ENCODE measurements around the gene GPR119. TPM values are rescaled to one million over a fixed set of nuclear protein-coding genes. Genes with fewer than 3 reads are reported as not detected.

GPR119 gene
- total and polyA plus RNA-seq, 3 donors from 2014 or later = 0.50 to 0.55 TPM; not detected in 1

GRCh38 chrX:130336531-130336930, 48.9 kb downstream of the GPR119 start:
- Histone ChIP-seq H3K27ac (no peak overlapping the region), H3K4me1 (no peaks in the 10 kb centered on the region), H3K36me3 (ENCODE audit: low read depth, missing control alignments) (no peaks in the 10 kb centered on the region), H3K4me3 (no peak overlapping the region), H3K9me3 (no peaks in the 10 kb centered on the region), H3K27me3 (no peaks in the 10 kb centered on the region)
- no peak for DNase-seq
- intact Hi-C loops (cut with DNase I; ENCODE audit: low total_unique reads) = no loop called here
- 43 to 63% methylated on average over 4 of the region's 4 CpGs for WGBS, 2 donors
- TF ChIP-seq CTCF (IDR thresholded peaks at IDR 0.05) = no peak
- no peak for TF ChIP-seq POLR2A (IDR thresholded peaks at IDR 0.05)

Other genes with a start within 250 kb of the GPR119 start
- gene AIFM1, start 219.8 kb downstream of the GPR119 start, total RNA-seq = 10 to 100 TPM; 55.1 to 70.1 TPM
- gene AIFM1, start 219.8 kb downstream of the GPR119 start, polyA plus RNA-seq (ENCODE audit: insufficient read depth, low read depth, low replicate concordance) = 67.1 TPM
- 1 to 10 TPM; 1.4 to 1.7 TPM for gene RAB33A, start 213.7 kb downstream of the GPR119 start, total RNA-seq
- gene RAB33A, start 213.7 kb downstream of the GPR119 start, polyA plus RNA-seq (ENCODE audit: insufficient read depth, low read depth, low replicate concordance) = 1.3 TPM
- gene ZNF280C, start 116.8 kb downstream of the GPR119 start, total RNA-seq = 10 to 100 TPM; 24.5 to 34.4 TPM
- 12.5 TPM for gene ZNF280C, start 116.8 kb downstream of the GPR119 start, polyA plus RNA-seq (ENCODE audit: insufficient read depth, low read depth, low replicate concordance)
- 10 to 100 TPM; 15.2 to 19.2 TPM for gene SLC25A14, start 45.8 kb downstream of the GPR119 start, total RNA-seq
- gene SLC25A14, start 45.8 kb downstream of the GPR119 start, polyA plus RNA-seq (ENCODE audit: insufficient read depth, low read depth, low replicate concordance) = 16.8 TPM
- 10 to 100 TPM; 14.1 to 18.0 TPM for gene RBMX2, start 16.3 kb upstream of the GPR119 start, total RNA-seq
- gene RBMX2, start 16.3 kb upstream of the GPR119 start, polyA plus RNA-seq (ENCODE audit: insufficient read depth, low read depth, low replicate concordance) = 13.7 TPM

Data from testis (tissue), 3 donors.